Myocyte (in vitro differentiated cells): ENCODE data around the gene ZNF382. TPM values are rescaled to one million over a fixed set of nuclear protein-coding genes. Genes with fewer than 3 reads are reported as not detected.

Source experiments
- DNase-seq: peaks from one replicate; pipeline ENCODE4 v3.0.0-alpha.2; 2012; ENCODE audit warnings: low read depth
- total RNA-seq: library from RNA; depleted of rRNA; stranded (reverse); fragments of >200 nt; gene quantifications from 2 replicates; pipeline ENCODE4 v1.2.3, GENCODE V29; 2014

ZNF382 gene
- total RNA-seq, 1 donor from 2014 or later = 4.9 TPM

- DNase-seq = no peak
These were observed 74.3 kb downstream of the ZNF382 start for GRCh38 chr19:36679455-36679854.

Other genes with a start within 250 kb of the ZNF382 start
- 2.5 and 4.8 TPM in 2 replicates for gene ZFP14, start 226.1 kb upstream of the ZNF382 start, total RNA-seq
- 2.2 and 3.1 TPM in 2 replicates for gene ZFP82, start 186.7 kb upstream of the ZNF382 start, total RNA-seq
- 12.5 and 15.6 TPM in 2 replicates for gene ZNF566, start 115.8 kb upstream of the ZNF382 start, total RNA-seq
- 15.1 and 15.2 TPM in 2 replicates for gene ZNF260, start 77.0 kb upstream of the ZNF382 start, total RNA-seq
- gene ZNF529, start 32.0 kb upstream of the ZNF382 start, total RNA-seq = 13.0 and 15.9 TPM in 2 replicates
- 11.1 and 11.8 TPM in 2 replicates for gene ZNF461, start 61.5 kb downstream of the ZNF382 start, total RNA-seq
- gene ZNF567, start 82.3 kb downstream of the ZNF382 start, total RNA-seq = 4.5 and 5.4 TPM in 2 replicates
- 2.7 and 4.2 TPM in 2 replicates for gene ZNF850, start 167.5 kb downstream of the ZNF382 start, total RNA-seq
- gene ZNF790, start 233.1 kb downstream of the ZNF382 start, total RNA-seq = 10.0 and 11.0 TPM in 2 replicates
- 1.7 and 2.4 TPM in 2 replicates for gene ZNF345, start 245.6 kb downstream of the ZNF382 start, total RNA-seq